HepG2 (cell line): ENCODE results near the gene SIVA1. TPM values are rescaled to one million over a fixed set of nuclear protein-coding genes. Genes with fewer than 3 reads are reported as not detected.

ENCODE experiments used
- ATAC-seq: fragments of 200-7000 bp; cut with Tn5 transposase; 3 replicates; pipeline ENCODE4 v1.9.1; 2020; ENCODE audit warnings: mild to moderate bottlenecking, moderate library complexity
- BruUV-seq: library from RNA; stranded (reverse); fragments of 400-500 nt; replicated peaks from 2 replicates; lab custom pipeline; 2021; lab: Mats Ljungman, UMichigan
- CTCF ChIA-PET: fragments of 300-600 bp; formaldehyde crosslinking; extraction: SDS; loops from one replicate; lab custom pipeline; 2021; ENCODE audit warnings: low total read pairs, inconsistent platforms, low intra/inter-chr PET ratio; lab: Yijun Ruan, JAX
- POLR2A ChIA-PET: fragments of 350-600 bp; sonication (Branson Sonifier 250); formaldehyde crosslinking; loops from one replicate; lab custom pipeline; 2020; ENCODE audit warnings: antibody characterized with exemption, inconsistent platforms; lab: Yijun Ruan, JAX
- DNase-seq: peaks from one replicate; pipeline ENCODE4 v3.0.0-alpha.2; 2015; ENCODE audit warnings: low spot score
- FAIRE-seq: peaks from 3 replicates; lab custom pipeline; 2011; peaks lifted over from hg19 to GRCh38; lab: Jason Lieb, UNC
- H2AFZ ChIP-seq: one replicate; pipeline ENCODE4 v1.6.1; 2011; ENCODE audit warnings: low read length, inconsistent platforms
- H3K27ac ChIP-seq: fragments of 300-600 bp; 3 replicates; pipeline ENCODE4 v1.8.0; 2011; ENCODE audit warnings: mixed run types, mild to moderate bottlenecking, mixed read lengths, low read length, inconsistent platforms; ENCODE audit not compliant: insufficient read depth; ENCODE audit errors: extremely low read length
- H3K27me3 ChIP-seq, 2 experiments: fragments of 200-600 bp in 1 of 2; 2 replicates in 1 of 2; 3 replicates in 1 of 2; pipeline versions ENCODE4 v1.6.0 to v1.8.0; 2011; ENCODE audit warnings: low read length in 2 of 2, mild to moderate bottlenecking in 2 of 2, moderate library complexity in 2 of 2, inconsistent platforms in 1 of 2; ENCODE audit not compliant: insufficient read depth in 2 of 2, control insufficient read depth in 1 of 2
- H3K36me3 ChIP-seq, 2 experiments: fragments of 200-600 bp in 1 of 2; replicated peaks in 1 of 2; 2 replicates in 1 of 2; 3 replicates in 1 of 2; pipeline versions ENCODE4 v1.5.1 to v1.8.0; 2011; ENCODE audit warnings: low read length in 2 of 2, inconsistent platforms in 1 of 2; ENCODE audit not compliant: insufficient read depth in 2 of 2, control insufficient read depth in 1 of 2
- H3K4me1 ChIP-seq: 2 replicates; pipeline ENCODE4 v1.5.1; 2012; ENCODE audit warnings: low read length, inconsistent platforms; ENCODE audit not compliant: insufficient read depth
- H3K4me2 ChIP-seq: 2 replicates; pipeline ENCODE4 v1.6.0; 2011; ENCODE audit warnings: low read depth, low read length, inconsistent platforms
- H3K4me3 ChIP-seq, 3 experiments: fragments of 200-600 bp in 1 of 3; sonication (generic), shearing (Covaris generic) in 1 of 3; replicated peaks in 1 of 3; 2 replicates each; pipeline ENCODE4 v1.5.1; 2011 to 2016; ENCODE audit warnings: low read length in 3 of 3, inconsistent platforms in 2 of 3, low read depth in 2 of 3, mild to moderate bottlenecking in 2 of 3, control low read depth in 1 of 3, mixed read lengths in 1 of 3; ENCODE audit not compliant: insufficient read depth in 1 of 3
- H3K79me2 ChIP-seq: one replicate; pipeline ENCODE4 v1.6.1; 2011; ENCODE audit warnings: low read length, inconsistent platforms; ENCODE audit not compliant: insufficient read depth
- H3K9ac ChIP-seq: 2 replicates; pipeline ENCODE4 v1.6.0; 2011; ENCODE audit warnings: mild to moderate bottlenecking, low read depth, low read length, inconsistent platforms; ENCODE audit not compliant: insufficient read depth
- H3K9me3 ChIP-seq: 2 replicates; pipeline ENCODE4 v1.5.1; 2012; ENCODE audit warnings: mild to moderate bottlenecking, low read length
- H4K20me1 ChIP-seq: 2 replicates; pipeline ENCODE4 v1.6.0; 2011; ENCODE audit warnings: inconsistent platforms, mild to moderate bottlenecking, low read length, moderate library complexity; ENCODE audit not compliant: insufficient read depth
- ATF2 ChIP-seq: sonication (generic); formaldehyde crosslinking; IDR thresholded peaks from 2 replicates; pipeline ENCODE4 v1.4.0; 2020; ENCODE audit warnings: missing genetic modification reagents
- HNRNPUL1 ChIP-seq: fragments of 200-400 bp; formaldehyde crosslinking; IDR thresholded peaks from 2 replicates; pipeline ENCODE4 v1.6.1; 2017; ENCODE audit warnings: low read depth, mild to moderate bottlenecking, low read length, moderate library complexity
- JDP2 ChIP-seq: sonication (generic); formaldehyde crosslinking; IDR thresholded peaks from 2 replicates; pipeline ENCODE4 v1.8.1; 2022; ENCODE audit warnings: missing genetic modification reagents, borderline replicate concordance
- JUN ChIP-seq: sonication (generic); formaldehyde crosslinking; IDR thresholded peaks from 2 replicates; pipeline ENCODE4 v1.4.0; 2020; ENCODE audit warnings: mild to moderate bottlenecking, missing genetic modification reagents
- KDM5B ChIP-seq: sonication (generic); formaldehyde crosslinking; IDR thresholded peaks from 2 replicates; pipeline ENCODE4 v1.4.0; 2020; ENCODE audit warnings: missing genetic modification reagents, mild to moderate bottlenecking, borderline replicate concordance
- MATR3 ChIP-seq: sonication (generic); formaldehyde crosslinking; IDR thresholded peaks from 2 replicates; pipeline ENCODE4 v1.4.0; 2020; ENCODE audit warnings: missing genetic modification reagents
- MED13 ChIP-seq: sonication (generic); formaldehyde crosslinking; IDR thresholded peaks from 2 replicates; pipeline ENCODE4 v1.5.0; 2020; ENCODE audit warnings: missing genetic modification reagents
- NR1H2 ChIP-seq: sonication (generic); formaldehyde crosslinking; IDR thresholded peaks from 2 replicates; pipeline ENCODE4 v1.8.1; 2022; ENCODE audit warnings: low read depth, missing genetic modification reagents, borderline replicate concordance
- STAG1 ChIP-seq: sonication (generic); formaldehyde crosslinking; IDR thresholded peaks from 2 replicates; pipeline ENCODE4 v1.4.0; 2020; ENCODE audit warnings: missing genetic modification reagents
- ZBTB20 ChIP-seq: sonication (generic); formaldehyde crosslinking; IDR thresholded peaks from 2 replicates; pipeline ENCODE4 v1.8.1; 2023; ENCODE audit warnings: missing genetic modification reagents, low read depth, mild to moderate bottlenecking, borderline replicate concordance
- ZFP1 ChIP-seq: IDR thresholded peaks from 2 replicates; pipeline ENCODE4 v1.6.1; 2016
- ZNF280B ChIP-seq: sonication (generic); formaldehyde crosslinking; IDR thresholded peaks from 2 replicates; pipeline ENCODE4 v1.5.0; 2020; ENCODE audit warnings: missing genetic modification reagents, mild to moderate bottlenecking, borderline replicate concordance
- ZNF724P ChIP-seq: sonication (generic); formaldehyde crosslinking; IDR thresholded peaks from 2 replicates; pipeline ENCODE4 v1.8.0; 2022; ENCODE audit warnings: missing genetic modification reagents, borderline replicate concordance
- WGBS: methylation state at CpG from one replicate; pipeline ENCODE4 v1.1.6; 2017; ENCODE audit warnings: low lambda C conversion rate; 5-methylcytosine and 5-hydroxymethylcytosine counted together
- in situ Hi-C: cut with HindIII; loops from 2 replicates; pipeline ENCODE4 v1.10.0; 2017; ENCODE audit warnings: low pct_unique_long_range_greater_than_20kb; ENCODE audit not compliant: extremely low pct_ligation_motif_present
- intact Hi-C: fragments of 100-400 bp; cut with micrococcal nuclease; formaldehyde crosslinking; loops from one replicate; pipeline ENCODE4 v1.10.0; 2022; ENCODE audit not compliant: unreplicated experiment
- polyA plus RNA-seq, 8 experiments: library from polyadenylated mRNA; depleted of rRNA in 3 of 8; stranded (reverse) in 7 of 8; unstranded in 1 of 8; fragments of >200 nt; fragmentation: Illumina TruSeq in 4 of 8; extraction: Trizol in 4 of 8; gene quantifications; 2 replicates each; pipeline versions ENCODE4 v1.2.1 to v1.2.3, GENCODE V29; 2011 to 2016; ENCODE audit warnings: low read depth in 4 of 8, missing spikeins in 1 of 8, mixed read lengths in 1 of 8; ENCODE audit not compliant: insufficient read depth in 1 of 8
- total RNA-seq, 5 experiments: library from RNA; depleted of rRNA; stranded (reverse); fragments of >200 nt; fragmentation: Illumina TruSeq; extraction: Trizol; gene quantifications; 2 replicates each; pipeline ENCODE4 v1.2.3, GENCODE V29; 2016; ENCODE audit warnings: low read depth in 1 of 5
- TF ChIP-seq, protein P1 (sequence below): sonication (generic); formaldehyde crosslinking; IDR thresholded peaks from 2 replicates; pipeline ENCODE4 v1.5.0; 2020; ENCODE audit warnings: mild to moderate bottlenecking, missing genetic modification reagents, moderate library complexity
- TF ChIP-seq, protein P2 (sequence below), 2 experiments: sonication (generic) in 1 of 2; formaldehyde crosslinking in 1 of 2; IDR thresholded peaks; 2 replicates each; pipeline versions ENCODE4 v1.4.0 to v1.6.1; 2018 to 2020; ENCODE audit warnings: missing genetic modification reagents in 2 of 2, borderline replicate concordance in 1 of 2, low read depth in 1 of 2, mild to moderate bottlenecking in 1 of 2, missing biosample characterization in 1 of 2

The SIVA1 gene
- total and polyA plus RNA-seq, 2 of the 13 experiments (the other 11 are each of a cell fraction or from before 2014, with no cell fraction given) = 123 to 186 TPM

- no peaks in the 10 kb centered on the region; a peak in 2 of 5 replicates for H3K36me3 ChIP-seq
- H3K27me3 ChIP-seq = no peaks in the 10 kb centered on the region
- DNase-seq (no peak), FAIRE-seq (no peak), ATAC-seq (no peak)
- H3K4me1 ChIP-seq = peaks cover 41% of the 10 kb centered on the region
- H3K9me3 ChIP-seq = no peaks in the 10 kb centered on the region
- no peak overlapping the region for H3K4me3 ChIP-seq
- no peak overlapping the region for H3K9ac ChIP-seq
- WGBS = 91% methylated on average over 26 of the region's 29 CpGs
- no peaks in the 10 kb centered on the region for H4K20me1 ChIP-seq
- ChIA-PET CTCF (no interaction called here), POLR2A (no interaction called here)
- H3K27ac ChIP-seq = no peak overlapping the region
- H3K4me2 ChIP-seq = no peak overlapping the region
- intact Hi-C loops (no loop called here), in situ Hi-C loops (no loop called here)
- H3K79me2 ChIP-seq = no peaks in the 10 kb centered on the region
- no TSS peak for BruUV-seq
- no peak overlapping the region for H2AFZ ChIP-seq
- TF ChIP-seq ZNF724P (CRISPR knock-in tag) = no peak
- no peak for TF ChIP-seq ATF2 (CRISPR knock-in tag)
- TF ChIP-seq ZFP1 (CRISPR knock-in tag) = no peak
- no peak for TF ChIP-seq JUN (CRISPR knock-in tag)
- no peak for TF ChIP-seq ZBTB20 (CRISPR knock-in tag)
- no peak for TF ChIP-seq MED13 (CRISPR knock-in tag)
- TF ChIP-seq NR1H2 (CRISPR knock-in tag) = no peak
- TF ChIP-seq, protein P1, sequence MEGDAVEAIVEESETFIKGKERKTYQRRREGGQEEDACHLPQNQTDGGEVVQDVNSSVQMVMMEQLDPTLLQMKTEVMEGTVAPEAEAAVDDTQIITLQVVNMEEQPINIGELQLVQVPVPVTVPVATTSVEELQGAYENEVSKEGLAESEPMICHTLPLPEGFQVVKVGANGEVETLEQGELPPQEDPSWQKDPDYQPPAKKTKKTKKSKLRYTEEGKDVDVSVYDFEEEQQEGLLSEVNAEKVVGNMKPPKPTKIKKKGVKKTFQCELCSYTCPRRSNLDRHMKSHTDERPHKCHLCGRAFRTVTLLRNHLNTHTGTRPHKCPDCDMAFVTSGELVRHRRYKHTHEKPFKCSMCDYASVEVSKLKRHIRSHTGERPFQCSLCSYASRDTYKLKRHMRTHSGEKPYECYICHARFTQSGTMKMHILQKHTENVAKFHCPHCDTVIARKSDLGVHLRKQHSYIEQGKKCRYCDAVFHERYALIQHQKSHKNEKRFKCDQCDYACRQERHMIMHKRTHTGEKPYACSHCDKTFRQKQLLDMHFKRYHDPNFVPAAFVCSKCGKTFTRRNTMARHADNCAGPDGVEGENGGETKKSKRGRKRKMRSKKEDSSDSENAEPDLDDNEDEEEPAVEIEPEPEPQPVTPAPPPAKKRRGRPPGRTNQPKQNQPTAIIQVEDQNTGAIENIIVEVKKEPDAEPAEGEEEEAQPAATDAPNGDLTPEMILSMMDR (CRISPR knock-in tag) = peak; percentile 37; the same call in 1 of the 2 replicates
- TF ChIP-seq STAG1 (CRISPR knock-in tag) = peak; percentile 37; the same call in 1 of the 2 replicates
- TF ChIP-seq, protein P2, sequence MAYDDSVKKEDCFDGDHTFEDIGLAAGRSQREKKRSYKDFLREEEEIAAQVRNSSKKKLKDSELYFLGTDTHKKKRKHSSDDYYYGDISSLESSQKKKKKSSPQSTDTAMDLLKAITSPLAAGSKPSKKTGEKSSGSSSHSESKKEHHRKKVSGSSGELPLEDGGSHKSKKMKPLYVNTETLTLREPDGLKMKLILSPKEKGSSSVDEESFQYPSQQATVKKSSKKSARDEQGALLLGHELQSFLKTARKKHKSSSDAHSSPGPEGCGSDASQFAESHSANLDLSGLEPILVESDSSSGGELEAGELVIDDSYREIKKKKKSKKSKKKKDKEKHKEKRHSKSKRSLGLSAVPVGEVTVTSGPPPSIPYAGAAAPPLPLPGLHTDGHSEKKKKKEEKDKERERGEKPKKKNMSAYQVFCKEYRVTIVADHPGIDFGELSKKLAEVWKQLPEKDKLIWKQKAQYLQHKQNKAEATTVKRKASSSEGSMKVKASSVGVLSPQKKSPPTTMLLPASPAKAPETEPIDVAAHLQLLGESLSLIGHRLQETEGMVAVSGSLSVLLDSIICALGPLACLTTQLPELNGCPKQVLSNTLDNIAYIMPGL (CRISPR knock-in tag; IDR thresholded peaks at IDR 0.05; ENCODE audit: borderline replicate concordance in 1 of 2, low read depth in 1 of 2) = no peak
- TF ChIP-seq HNRNPUL1 = no peak
- TF ChIP-seq KDM5B = no peak
- no peak for TF ChIP-seq ZNF280B (CRISPR knock-in tag)
- no peak for TF ChIP-seq JDP2 (CRISPR knock-in tag)
- TF ChIP-seq MATR3 = no peak
Observed at GRCh38 chr14:104739546-104740516, 13.1 kb upstream of the SIVA1 start.
